Cardiac fibroblast (primary cell): ENCODE results near the gene BLM.
A peak's percentile ranks its signal among the peaks of the same experiment; 100 is the strongest.

Experiments used
- DNase-seq, 2 donors: peaks; one replicate each; pipeline versions ENCODE4 v3.0.0 to v3.0.0-alpha.2; 2010; ENCODE audit warnings: low read depth in 2 of 2
- H3K4me3 ChIP-seq, 2 donors: replicated peaks in 1 of 2; 1 replicate in 1 of 2; 2 replicates in 1 of 2; pipeline ENCODE4 v1.5.1; 2011; ENCODE audit warnings: low read depth in 2 of 2, low read length in 2 of 2, mild to moderate bottlenecking in 2 of 2, moderate library complexity in 1 of 2
- TF ChIP-seq, protein P1 (sequence below): IDR thresholded peaks from one replicate; pipeline ENCODE4 v1.5.1; 2011; ENCODE audit warnings: low read depth, mild to moderate bottlenecking, low read length, inconsistent platforms

BLM gene

DNA sequence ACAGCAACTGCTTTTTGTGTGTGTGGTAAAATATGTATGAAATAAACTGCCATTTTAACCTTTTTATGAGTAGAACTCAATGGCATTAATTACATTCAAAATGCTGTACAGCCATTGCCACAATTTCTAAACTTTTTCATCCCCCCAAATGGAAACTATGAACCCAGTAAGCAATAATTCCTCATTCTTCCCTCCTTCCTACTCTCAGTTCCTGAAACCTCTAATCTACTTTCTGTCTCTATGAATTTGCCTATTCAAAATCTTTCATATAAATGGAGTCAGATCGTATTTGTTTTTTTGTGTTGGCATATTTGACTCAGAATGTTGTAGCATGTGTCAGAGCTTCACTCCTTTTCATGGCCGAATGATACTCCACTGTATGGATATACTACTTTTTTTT, 5.3 kb upstream of the BLM start:
- H3K4me3 ChIP-seq = no peak overlapping the region
- no peak for DNase-seq
- TF ChIP-seq, protein P1, sequence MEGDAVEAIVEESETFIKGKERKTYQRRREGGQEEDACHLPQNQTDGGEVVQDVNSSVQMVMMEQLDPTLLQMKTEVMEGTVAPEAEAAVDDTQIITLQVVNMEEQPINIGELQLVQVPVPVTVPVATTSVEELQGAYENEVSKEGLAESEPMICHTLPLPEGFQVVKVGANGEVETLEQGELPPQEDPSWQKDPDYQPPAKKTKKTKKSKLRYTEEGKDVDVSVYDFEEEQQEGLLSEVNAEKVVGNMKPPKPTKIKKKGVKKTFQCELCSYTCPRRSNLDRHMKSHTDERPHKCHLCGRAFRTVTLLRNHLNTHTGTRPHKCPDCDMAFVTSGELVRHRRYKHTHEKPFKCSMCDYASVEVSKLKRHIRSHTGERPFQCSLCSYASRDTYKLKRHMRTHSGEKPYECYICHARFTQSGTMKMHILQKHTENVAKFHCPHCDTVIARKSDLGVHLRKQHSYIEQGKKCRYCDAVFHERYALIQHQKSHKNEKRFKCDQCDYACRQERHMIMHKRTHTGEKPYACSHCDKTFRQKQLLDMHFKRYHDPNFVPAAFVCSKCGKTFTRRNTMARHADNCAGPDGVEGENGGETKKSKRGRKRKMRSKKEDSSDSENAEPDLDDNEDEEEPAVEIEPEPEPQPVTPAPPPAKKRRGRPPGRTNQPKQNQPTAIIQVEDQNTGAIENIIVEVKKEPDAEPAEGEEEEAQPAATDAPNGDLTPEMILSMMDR = no peak

DNA sequence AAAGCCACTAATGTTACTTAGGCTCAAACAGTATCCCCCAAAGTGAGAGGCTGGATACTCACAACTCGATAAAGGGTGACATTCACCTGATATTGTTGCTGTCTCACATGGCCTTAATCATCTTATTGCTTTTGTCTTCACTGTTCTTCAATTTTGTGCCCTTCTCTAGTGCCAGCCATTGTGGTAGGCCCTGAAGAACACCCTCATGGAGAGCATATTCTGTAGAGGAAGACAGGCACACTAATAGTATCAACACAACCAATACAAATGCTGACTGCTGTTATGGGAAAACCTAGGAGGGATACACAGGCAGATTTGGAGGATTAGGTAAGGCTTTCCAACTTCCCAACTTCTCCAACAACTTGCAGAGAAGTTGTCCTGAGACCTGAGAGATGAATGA, 4.1 kb upstream of the BLM start:
- DNase-seq = no peak
- TF ChIP-seq, protein P1 = no peak
- no peak overlapping the region for H3K4me3 ChIP-seq

DNA sequence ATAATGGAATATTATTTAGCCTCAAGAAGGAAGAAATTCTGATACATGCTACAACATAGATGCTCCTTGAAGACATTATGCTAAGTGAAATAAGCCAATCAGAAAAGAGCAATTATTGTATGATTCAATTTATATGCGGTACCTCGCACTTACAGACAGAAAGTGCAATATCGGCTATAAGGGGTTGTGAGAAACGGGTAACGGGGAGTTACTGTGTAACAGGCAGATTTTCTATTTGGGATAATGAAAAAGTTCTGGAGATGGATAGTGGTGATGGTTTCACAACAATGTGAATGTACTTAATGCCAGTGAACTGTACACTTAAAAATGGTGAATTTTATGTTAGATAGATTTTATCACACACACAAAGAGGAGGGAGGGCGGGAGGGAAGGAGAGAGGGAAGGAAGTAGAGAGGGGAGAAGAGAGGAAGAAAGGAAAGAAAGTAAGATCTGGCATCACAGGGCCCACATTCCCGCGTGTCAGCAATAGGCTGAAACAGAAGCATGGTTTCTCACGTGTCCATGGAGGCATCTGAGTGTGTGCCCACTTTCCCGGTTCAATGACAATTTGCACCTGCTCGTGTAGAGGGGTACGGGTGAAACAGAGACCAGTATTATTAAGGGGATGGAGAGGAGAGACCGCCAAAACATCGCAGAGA, 700 bp upstream of the BLM start:
- DNase-seq = peak; percentile 5 to 23
- TF ChIP-seq, protein P1 = no peak
- peak overlapping the region; percentile 70 to 85 for H3K4me3 ChIP-seq

DNA sequence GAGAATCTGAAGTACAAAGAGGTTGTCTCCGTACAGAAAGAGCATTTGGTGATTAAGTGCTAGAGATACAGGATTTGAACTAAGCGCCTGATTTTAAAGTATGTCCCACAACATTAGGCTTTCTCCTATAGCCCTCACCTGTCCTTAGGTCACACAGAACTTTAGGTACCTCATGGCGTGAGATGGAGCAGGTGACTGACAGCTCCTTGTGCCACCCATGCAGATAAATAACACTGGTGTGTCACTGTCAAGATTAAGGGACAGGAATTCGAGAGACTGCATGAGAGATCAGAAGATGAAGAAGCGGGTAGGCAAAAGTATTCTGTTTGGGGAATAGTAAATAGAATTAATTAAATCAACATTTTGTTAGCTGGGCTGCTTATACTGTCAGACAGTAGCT, 1.1 kb downstream of the BLM start:
- DNase-seq = no peak
- TF ChIP-seq, protein P1 = no peak
- H3K4me3 ChIP-seq = peak overlapping the region in 1 of 2 donors; percentile 70

DNA sequence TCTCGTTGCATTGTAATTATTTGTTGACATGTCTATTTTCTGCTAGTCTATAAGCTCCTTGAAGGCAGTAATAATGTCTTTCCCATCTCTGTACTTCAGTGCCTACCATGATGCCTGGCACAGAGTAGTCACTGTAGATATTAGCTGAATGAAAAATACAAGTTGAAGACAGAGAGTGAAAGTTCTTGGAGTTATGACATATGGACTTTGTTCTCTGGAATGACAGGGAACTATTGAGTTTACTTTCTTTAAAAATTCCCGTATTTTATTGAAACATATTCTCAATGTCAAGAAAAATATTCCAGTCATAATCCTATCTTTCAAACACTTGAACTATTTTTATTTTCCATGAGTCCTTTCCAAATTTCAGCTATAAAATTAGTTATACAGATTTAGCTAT, 3.0 kb downstream of the BLM start:
- no peak overlapping the region for H3K4me3 ChIP-seq
- TF ChIP-seq, protein P1 = no peak
- DNase-seq = no peak

DNA sequence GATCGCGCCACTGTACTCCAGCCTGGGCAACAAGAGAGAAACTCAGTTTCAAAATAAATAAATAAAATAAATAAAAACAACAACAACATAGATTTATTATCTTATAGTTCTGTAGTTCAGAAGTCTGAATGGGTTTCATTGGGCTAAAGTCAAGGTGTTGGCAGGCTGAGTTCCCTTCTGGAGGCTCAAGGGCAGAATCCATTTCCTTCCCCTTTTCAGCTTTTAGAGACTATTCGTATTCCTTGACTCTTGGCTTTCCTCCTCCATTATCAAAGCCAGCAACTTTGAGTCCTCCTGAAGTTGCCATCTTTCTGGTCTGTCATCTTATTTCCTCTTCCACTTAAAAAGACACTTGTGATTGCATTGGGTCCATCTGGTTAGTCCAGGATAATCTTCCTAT, 12.1 kb downstream of the BLM start:
- TF ChIP-seq, protein P1 = no peak
- DNase-seq = no peak
- H3K4me3 ChIP-seq = no peak overlapping the region

DNA sequence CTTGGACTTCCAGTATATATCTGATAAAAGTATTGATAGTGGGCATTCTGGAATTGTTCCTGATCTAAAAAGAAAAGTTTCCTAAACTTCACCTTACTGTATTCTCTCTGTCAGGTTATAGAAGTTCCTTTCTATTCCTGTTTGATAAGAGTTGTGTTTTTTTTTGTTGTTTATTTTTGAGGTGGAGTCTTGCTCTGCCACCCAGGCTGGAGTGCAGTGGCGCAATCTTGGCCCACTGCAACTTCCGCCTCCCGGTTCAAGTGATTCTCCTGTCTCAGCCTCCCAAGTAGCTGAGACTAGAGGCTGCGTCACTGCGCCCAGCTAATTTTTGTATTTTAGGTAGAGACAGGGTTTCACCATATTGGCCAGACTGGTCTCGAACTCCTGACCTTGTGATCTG, 13.1 kb downstream of the BLM start:
- DNase-seq = no peak
- TF ChIP-seq, protein P1 = no peak
- no peak overlapping the region for H3K4me3 ChIP-seq
